GM12892 (cell line): ENCODE data around the gene TSSC4.

ENCODE experiments used
- POLR2A ChIP-seq: IDR thresholded peaks from 2 replicates; pipeline ENCODE4 v1.6.1; 2011; ENCODE audit warnings: low read depth, low read length, control low read depth
- POLR2AphosphoS5 ChIP-seq: IDR thresholded peaks from 2 replicates; pipeline ENCODE4 v1.6.1; 2011; ENCODE audit warnings: low read depth, low read length, control low read depth
- TAF1 ChIP-seq: IDR thresholded peaks from 2 replicates; pipeline ENCODE4 v1.6.1; 2011; ENCODE audit warnings: low read depth, mild to moderate bottlenecking, control low read depth, low read length, borderline replicate concordance

GRCh38 chr11:2434506-2435255, 34.1 kb downstream of the TSSC4 start:
- TF ChIP-seq POLR2A = no peak
- TF ChIP-seq POLR2AphosphoS5 = no peak
- TF ChIP-seq TAF1 = no peak
